ENCODE measurements around the gene HACD1. TPM values are rescaled to one million over a fixed set of nuclear protein-coding genes. Genes with fewer than 3 reads are reported as not detected.

The HACD1 gene
- total and polyA plus RNA-seq, 2 of the 4 experiments (the other 2 are of a cell fraction): 10.0 to 24.9 TPM

GRCh38 chr10:17606547-17607040 lies 10.6 kb downstream of the HACD1 start:
- dilution Hi-C loops (cut with HindIII; ENCODE audit: low sequenced_read_pairs, unreplicated experiment) (no loop called here), intact Hi-C loops (cut with micrococcal nuclease) (loop anchor here (1.0 to 5.0 kb wide), 4 partner anchors 137 to 609 kb away; no protein-coding TSS in a partner anchor), in situ Hi-C loops (cut with MboI; ENCODE audit: low sequenced_read_pairs) (loop anchor here (5.0 to 25.0 kb wide), 4 partner anchors 136 to 769 kb away; no protein-coding TSS in a partner anchor)
- no peaks in the 10 kb centered on the region for H3K9me1 ChIP-seq (ENCODE audit: insufficient read depth, low read length)
- H3K56ac ChIP-seq (ENCODE audit: extremely low read depth, insufficient read depth, low read length): no peak overlapping the region
- no peak overlapping the region for H2AK9ac ChIP-seq (replicated peaks; ENCODE audit: low read depth, low read length, poor library complexity)
- no peak overlapping the region for H3K14ac ChIP-seq (replicated peaks; ENCODE audit: low read depth, low read length)
- no peak overlapping the region for H4K5ac ChIP-seq (ENCODE audit: low read depth, low read length)
- no peak overlapping the region for H3K9ac ChIP-seq (ENCODE audit: low read depth, low read length)
- peaks cover 0 to 13% of the 10 kb centered on the region in 2 experiments; a peak in 3 of 4 replicates for H3K79me1 ChIP-seq (ENCODE audit: low read depth in 1 of 2, low read length in 2 of 2)
- H3K27ac ChIP-seq (ENCODE audit: insufficient read depth, low read length): no peak overlapping the region
- no TSS peak for BruUV-seq (replicated peaks)
- WGBS, 2 experiments (ENCODE audit: extremely low coverage in 2 of 2, insufficient read length in 1 of 2): no CpG with 5 or more reads among the region's 3 CpGs
- no peak overlapping the region for H2BK20ac ChIP-seq (ENCODE audit: low read depth, low read length)
- no peaks in the 10 kb centered on the region for H3K9me3 ChIP-seq (ENCODE audit: control insufficient read depth, insufficient read depth, low read length)
- H3K18ac ChIP-seq (ENCODE audit: low read depth, low read length): no peak overlapping the region
- H4K91ac ChIP-seq (ENCODE audit: insufficient read depth, low read depth, low read length): no peak overlapping the region
- ChIA-PET CTCF (no interaction called here), POLR2A (ENCODE audit: unreplicated experiment) (no interaction called here)
- H3K36me3 ChIP-seq (ENCODE audit: control insufficient read depth, insufficient read depth, low read length): peaks cover 6% of the 10 kb centered on the region
- no peaks in the 10 kb centered on the region for H3K4me1 ChIP-seq (ENCODE audit: control insufficient read depth, insufficient read depth, low read length)
- DNase-seq (no peak), ATAC-seq (ENCODE audit: low read depth) (no peak)
- H2BK120ac ChIP-seq (ENCODE audit: low read depth, low read length): no peak overlapping the region
- no peak overlapping the region for H2AFZ ChIP-seq (replicated peaks; ENCODE audit: low read length, poor library complexity)
- H3K4me2 ChIP-seq (ENCODE audit: low read depth, low read length): no peak overlapping the region
- no peak overlapping the region for H2BK5ac ChIP-seq (ENCODE audit: low read depth, low read length, poor library complexity, severe bottlenecking)
- TF ChIP-seq CHD1 (IDR thresholded peaks at IDR 0.05; ENCODE audit: low read depth, low read length) (no peak), NFE2L2 (IDR thresholded peaks at IDR 0.05; ENCODE audit: low read depth, low read length) (no peak), ELK1 (IDR thresholded peaks at IDR 0.05; ENCODE audit: borderline replicate concordance, low read depth, low read length) (no peak), MAZ (IDR thresholded peaks at IDR 0.05; ENCODE audit: borderline replicate concordance, low read depth, low read length) (no peak), SMC3 (IDR thresholded peaks at IDR 0.05; ENCODE audit: low read depth, low read length) (no peak), RFX5 (IDR thresholded peaks at IDR 0.05; ENCODE audit: low read depth, low read length) (no peak), POLR2A (IDR thresholded peaks at IDR 0.05; ENCODE audit: low read depth, low read length) (no peak), CEBPB (IDR thresholded peaks at IDR 0.05; ENCODE audit: low read depth, low read length) (no peak), MXI1 (IDR thresholded peaks at IDR 0.05; ENCODE audit: borderline replicate concordance, low read depth, low read length) (no peak), RAD21 (IDR thresholded peaks at IDR 0.05; ENCODE audit: low read length) (no peak), BHLHE40 (IDR thresholded peaks at IDR 0.05; ENCODE audit: low read depth, low read length) (no peak), MAFK (IDR thresholded peaks at IDR 0.05; ENCODE audit: low read depth, low read length) (no peak), USF2 (IDR thresholded peaks at IDR 0.05; ENCODE audit: low read depth, low read length) (no peak), CTCF (conservative IDR thresholded peaks at IDR 0.05; ENCODE audit: low read depth, low read length) (no peak), FOS (IDR thresholded peaks at IDR 0.05; ENCODE audit: low read depth, low read length) (no peak), RCOR1 (IDR thresholded peaks at IDR 0.05; ENCODE audit: insufficient replicate concordance, low read length) (no peak)
- no peak overlapping the region for H2BK15ac ChIP-seq (ENCODE audit: low read depth, low read length)
- no peak overlapping the region for H3K23ac ChIP-seq (ENCODE audit: low read depth, low read length)
- H3K4me3 ChIP-seq (ENCODE audit: insufficient read depth, low read depth, low read length): no peak overlapping the region
- peaks cover 5% of the 10 kb centered on the region; the same call in 1 of the 2 replicates for H4K20me1 ChIP-seq (ENCODE audit: insufficient read depth, low read length)
- peak overlapping the region; percentile 21; the same call in 1 of the 2 replicates for H2AK5ac ChIP-seq (ENCODE audit: low read depth, low read length)
- no peak overlapping the region for H4K8ac ChIP-seq (ENCODE audit: low read depth in 2 of 2, low read length in 2 of 2)
- no peak overlapping the region for H3K4ac ChIP-seq (ENCODE audit: low read depth, low read length)
- no peaks in the 10 kb centered on the region for H3K27me3 ChIP-seq (ENCODE audit: control insufficient read depth, insufficient read depth, low read length)

All from IMR-90 (cell line).